Stimulated activated CD8-positive, alpha-beta memory T cell treated with anti-CD3 and anti-CD28 coated beads, Interleukin-12 subunit alpha, Interleukin-12 subunit beta, amount 100 ng/mL, for 24 hours (primary cell): Measurements from ENCODE around the gene RANGAP1.
"Not testable (repeated sequence)": the region's sequence is repeated elsewhere in the genome, so short reads cannot be mapped to it uniquely, and the experiment has no call there.

Experiments
- DNase-seq: peaks from one replicate; pipeline ENCODE4 v3.0.0-alpha.2; 2020; ENCODE audit errors: extremely low read depth

The RANGAP1 gene

DNA sequence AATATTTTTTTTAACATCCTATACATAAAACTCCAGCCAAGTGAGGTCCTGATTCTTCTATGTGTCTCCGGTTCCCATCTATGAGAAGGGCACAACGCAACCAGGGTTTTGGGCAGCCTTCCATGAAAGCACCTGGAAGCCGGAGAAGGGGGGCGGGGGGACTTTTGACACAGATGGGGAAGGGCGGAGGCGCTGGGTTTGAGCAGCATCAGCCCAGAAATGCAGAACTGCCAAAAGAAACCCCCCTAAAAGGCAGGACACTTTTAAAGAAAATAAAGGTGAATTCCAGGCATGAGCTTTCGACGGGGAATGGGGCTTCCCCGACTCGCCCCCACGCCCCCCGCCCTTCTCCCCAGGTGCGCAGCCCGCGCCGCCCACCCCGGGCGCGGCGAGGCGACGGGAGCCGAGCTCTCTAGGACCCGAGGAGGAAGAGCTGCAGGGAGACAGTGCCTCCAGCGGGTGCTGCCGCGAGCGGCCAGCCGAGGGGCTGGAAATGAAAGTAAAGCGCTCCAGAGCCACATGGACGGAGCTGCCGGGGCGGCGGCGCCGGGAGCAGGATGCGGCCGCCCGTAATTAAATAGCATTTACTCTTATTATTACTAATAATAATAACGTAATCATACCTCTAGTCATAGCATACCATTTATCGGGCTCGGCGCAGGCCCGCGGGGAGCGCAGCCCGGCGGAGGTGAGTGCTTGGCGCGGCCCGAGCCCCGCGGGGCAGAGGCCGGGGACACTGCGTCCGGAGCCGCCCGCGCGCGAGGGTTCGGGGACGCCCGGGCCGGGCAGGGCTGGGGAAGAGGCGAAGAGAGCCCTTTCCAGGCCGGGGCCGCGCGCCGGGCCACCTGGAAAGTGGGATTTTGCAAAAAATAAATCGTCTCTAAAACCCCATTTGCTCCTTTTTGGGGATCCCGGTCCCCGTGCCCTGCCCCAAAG lies 15.4 kb upstream of the RANGAP1 start, which contains the start of gene ZC3H7B:
Gene ZC3H7B (plus strand): TSS at position 441 of the 936 bp plus-strand sequence. CDS start 19,136 bp downstream, outside the sequence.
- peak; percentile 56 for DNase-seq

DNA sequence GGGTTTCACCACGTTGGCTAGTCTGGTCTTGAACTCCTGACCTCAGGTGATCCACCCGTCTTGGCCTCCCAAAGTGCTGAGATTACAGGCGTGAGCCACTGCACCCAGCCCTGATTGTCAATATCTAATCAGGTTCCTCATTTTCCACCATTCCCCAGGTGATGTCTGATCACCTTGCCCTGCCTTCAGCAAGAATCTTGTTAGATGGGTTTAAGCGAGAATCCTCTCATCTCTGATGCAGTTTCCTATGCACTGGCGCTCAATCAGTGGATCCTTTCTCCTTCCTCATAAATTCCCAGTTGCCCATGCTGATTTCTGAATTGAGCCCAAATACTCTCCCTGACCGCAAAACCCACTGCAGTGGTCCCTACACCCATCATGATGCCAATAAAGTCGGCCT lies 14.7 kb upstream of the RANGAP1 start:
- DNase-seq, result no peak

DNA sequence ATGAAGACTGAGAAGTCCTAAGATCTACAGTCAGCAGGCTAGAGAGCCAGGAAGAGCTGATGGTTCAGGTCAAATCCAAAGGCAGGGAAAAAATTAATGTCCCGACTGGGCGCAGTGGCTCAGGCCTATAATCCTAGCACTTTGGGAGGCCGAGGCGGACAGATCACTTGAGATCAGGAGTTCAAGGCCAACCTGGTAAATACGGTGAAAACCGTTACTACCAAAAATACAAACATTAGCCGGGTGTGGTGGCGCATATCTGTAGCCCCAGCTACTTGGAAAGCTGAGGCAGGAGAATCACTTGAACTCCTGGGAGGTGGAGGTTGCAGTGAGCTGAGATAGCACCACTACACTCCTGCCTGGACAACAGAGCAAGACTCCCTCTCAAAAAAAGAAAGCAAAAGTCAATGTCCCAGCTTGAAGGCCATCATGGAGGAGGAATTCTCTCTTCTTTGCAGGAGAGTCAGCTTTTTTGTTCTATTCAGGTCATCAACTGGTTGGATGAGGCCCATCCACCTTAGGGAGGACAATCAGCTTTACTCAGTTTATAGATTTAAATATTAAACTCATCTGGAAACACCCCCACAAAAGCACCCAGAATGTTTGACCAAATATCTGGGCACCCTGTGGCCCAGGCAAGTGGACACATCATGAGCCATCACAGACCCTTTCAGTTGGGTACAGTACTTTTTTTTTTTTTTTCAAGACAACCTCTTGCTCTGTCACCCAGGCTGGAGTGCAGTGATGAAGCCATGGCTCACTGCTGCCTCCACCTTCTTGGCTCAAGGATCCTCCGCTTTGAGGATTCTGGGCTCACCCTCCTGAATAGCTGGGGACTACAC lies 11.1 kb upstream of the RANGAP1 start:
- DNase-seq, result no peak

DNA sequence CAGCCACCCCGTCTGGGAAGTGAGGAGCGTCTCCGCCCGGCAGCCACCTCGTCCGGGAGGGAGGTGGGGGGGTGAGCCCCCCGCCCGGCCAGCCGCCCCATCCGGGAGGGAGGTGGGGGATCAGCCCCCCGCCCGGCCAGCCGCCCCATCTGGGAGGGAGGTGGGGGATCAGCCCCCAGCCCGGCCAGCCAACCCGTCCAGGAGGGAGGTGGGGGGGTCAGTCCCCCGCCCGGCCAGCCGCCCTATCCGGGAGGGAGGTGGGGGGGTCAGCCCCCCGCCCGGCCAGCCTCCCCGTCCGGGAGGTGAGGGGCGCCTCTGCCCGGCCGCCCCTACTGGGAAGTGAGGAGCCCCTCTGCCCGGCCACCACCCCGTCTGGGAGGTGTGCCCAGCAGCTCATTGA lies 8.8 kb upstream of the RANGAP1 start:
- not testable (repeated sequence) for DNase-seq

DNA sequence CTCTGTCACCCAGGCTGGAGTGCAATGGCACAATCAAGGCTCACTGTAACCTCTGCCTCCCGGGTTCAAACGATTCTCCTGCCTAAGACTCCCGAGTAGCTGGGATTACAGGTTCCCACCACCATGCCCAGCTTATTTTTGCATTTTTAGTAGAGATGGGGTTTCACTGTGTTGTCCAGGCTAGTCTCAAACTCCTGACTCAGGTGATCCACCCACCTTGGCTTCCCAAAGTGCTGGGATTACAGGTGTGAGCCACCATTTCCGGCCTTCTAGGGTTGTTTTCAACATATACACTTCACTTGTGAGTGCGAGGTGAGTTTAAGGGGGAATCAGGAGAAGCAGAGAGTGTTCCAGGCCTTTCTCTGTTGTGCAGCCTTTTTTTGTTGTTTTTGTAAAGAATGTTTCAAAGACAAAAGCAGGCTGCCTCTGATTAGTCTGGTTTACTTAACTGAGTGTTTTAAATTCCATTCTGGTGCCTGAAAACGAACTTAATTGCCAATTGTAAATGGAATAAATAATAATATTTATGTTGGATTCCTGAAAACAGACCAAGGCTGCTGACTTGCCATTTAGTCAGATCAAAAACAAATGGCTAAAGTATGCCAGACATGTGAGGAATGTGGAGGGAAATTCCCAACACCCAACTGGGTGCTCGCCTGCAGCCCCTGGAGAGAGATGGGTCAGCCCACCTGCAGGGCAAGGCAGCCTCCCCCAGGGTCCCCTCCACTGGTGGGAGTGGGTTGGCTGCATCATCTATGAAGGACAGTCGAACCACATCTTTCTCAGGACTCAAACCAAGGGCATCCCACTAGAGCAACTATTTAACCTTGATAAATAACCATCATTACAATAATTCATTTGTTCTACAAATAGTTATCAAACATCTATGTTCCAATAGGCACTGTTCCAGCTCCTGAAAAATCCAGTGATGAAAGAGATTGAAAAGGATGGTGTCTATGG lies 4.6 kb upstream of the RANGAP1 start:
- no peak for DNase-seq

GRCh38 chr22:41289671-41290070 lies 3.7 kb upstream of the RANGAP1 start:
- DNase-seq, result no peak

DNA sequence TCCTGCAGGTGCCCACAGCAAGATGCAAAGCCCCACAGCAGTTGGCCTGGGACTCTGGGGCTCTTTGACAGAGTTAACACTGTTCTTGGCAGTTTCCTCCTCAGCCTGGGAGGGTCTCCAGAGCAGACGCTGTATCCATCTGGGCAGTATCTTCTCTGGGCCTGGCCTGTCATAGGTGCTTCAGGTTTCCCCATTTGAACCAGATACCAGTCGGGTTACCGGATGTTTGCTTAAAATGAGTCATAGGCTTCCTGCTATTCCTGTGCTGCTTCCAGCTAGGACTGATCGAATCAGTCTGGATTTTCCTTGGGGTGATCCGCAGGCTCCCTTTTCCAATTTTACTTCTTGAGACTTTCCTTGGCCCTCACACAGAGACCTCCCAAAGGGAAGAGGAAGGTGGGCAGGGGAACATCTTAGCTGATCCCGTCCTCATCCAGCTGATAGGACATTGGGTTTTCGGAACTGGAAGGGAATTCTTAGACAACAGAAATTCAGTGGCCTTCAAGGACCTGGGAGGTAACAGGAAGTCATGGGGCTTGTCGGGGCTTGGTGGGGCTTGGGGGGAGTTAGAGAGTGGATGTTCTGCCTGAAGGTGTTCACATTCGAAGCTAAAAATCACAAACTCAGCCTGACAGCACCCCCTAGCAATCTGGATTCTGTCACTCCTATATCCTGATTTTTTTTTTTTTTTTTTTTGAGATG lies 2.4 kb upstream of the RANGAP1 start:
- no peak for DNase-seq

DNA sequence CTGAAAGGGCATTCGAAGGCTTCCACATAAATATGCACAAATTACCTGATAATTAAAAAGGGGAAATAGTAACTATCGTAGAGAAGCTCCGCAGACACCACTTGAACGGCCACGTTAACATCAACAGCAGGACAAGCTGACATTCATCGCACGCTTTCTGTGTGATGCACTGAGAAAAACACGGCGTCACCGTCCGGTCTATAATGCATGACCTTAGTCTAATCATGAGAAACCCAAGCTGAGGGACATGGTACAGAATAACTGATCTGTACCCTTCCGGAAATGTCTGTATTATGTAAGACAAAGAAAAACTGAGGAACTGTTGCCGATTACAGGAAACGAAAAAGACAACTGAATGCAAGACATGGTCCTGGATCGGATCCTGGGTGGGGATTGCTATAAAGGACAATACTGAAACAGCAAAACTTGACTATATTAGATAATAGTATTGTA lies 678 bp upstream of the RANGAP1 start:
- no peak for DNase-seq

DNA sequence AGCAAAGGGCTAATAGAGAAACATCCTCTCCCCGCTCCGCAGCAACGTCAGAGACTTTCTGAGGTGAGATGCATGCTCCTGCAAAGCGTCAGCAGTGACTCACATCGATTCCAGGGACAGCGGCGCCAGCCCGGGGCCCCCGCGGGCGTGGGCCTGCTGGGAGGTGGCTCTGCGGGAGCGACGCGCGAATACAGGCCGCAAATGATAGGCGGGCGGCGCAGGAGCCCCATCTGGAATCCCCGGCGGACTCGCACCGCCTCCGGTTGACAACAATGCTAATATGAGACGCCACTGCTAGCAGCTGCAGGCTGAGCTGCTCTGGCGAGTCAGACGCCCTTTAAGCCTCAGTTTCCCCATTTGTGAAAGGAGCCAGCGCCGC lies 557 bp downstream of the RANGAP1 start:
- DNase-seq, result peak; percentile 70

GRCh38 chr22:41284465-41284864 lies 1.5 kb downstream of the RANGAP1 start:
- no peak for DNase-seq

- no peak for DNase-seq
These were observed 5.1 kb downstream of the RANGAP1 start for GRCh38 chr22:41280854-41281253.

DNA sequence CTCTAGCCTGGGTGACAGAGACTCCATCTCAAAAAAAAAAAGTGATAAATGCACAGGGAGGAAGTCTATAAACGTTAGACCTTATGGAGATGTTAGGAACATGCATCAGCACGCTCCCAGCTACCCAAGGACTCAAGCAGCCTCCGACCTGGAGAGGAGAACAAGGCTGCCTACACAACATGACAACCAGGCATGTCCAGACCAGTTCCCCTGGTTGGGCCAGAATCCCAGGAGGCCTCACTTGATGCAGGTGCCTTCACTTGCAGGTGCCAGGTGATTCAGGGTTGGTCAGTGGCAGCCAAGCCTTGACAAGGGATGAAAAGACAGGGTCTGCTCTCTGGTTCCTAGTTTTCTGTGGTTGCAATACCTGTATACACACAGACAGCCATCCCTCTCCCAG lies 5.9 kb downstream of the RANGAP1 start:
- no peak for DNase-seq

GRCh38 chr22:41274856-41275255 lies 11.1 kb downstream of the RANGAP1 start:
- DNase-seq, result no peak

GRCh38 chr22:41273128-41273527 lies 12.9 kb downstream of the RANGAP1 start:
- no peak for DNase-seq

- no peak for DNase-seq
These were observed 14.2 kb downstream of the RANGAP1 start for GRCh38 chr22:41271787-41272186.

DNA sequence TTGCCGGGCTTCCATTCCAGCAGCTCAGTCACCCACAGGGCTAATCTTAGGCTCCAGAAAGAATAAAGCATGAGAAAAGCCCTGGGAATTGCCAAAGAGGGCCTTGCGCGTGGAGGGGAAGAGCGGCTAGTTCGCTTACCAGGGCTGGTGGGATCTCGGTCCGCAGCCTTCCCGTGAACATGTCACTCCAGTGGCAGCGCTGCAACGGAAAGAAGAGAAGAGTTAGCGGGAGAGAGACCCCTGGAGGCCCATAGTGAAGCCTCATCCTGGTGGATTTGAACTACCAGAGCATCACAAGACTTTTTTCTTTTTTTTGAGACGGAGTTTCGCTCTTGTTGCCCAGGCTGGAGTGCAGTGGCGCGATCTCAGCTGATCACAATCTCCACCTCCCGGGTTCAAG lies 18.0 kb downstream of the RANGAP1 start:
- DNase-seq, result no peak

- DNase-seq, result no peak
These were observed 21.5 kb downstream of the RANGAP1 start for GRCh38 chr22:41264408-41264941.

GRCh38 chr22:41263704-41264103 lies 22.3 kb downstream of the RANGAP1 start:
- no peak for DNase-seq

DNA sequence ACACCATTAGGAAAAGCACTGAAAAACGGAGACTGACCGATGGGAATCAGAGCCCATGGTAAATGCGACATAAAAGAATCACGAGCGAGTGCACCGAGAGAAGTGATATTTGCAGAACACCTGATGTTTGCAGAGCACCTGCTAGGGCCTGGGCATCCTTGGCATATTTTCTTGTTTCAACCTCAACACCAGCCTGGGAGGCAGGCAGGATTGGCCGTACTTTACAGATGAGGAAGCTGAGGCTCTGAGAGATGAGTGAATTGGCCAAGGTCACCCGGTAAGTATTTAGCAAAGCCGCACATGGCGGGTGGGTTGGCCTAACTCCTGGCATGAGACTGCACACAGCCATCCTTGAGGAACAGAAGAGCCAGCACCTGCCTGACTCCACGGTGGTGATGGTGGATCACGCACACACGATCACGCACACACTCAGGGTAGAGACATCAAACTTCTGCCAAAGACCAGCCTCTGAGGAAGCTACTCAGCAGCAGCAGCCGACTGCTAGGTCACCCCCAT lies 23.7 kb downstream of the RANGAP1 start:
- no peak for DNase-seq

DNA sequence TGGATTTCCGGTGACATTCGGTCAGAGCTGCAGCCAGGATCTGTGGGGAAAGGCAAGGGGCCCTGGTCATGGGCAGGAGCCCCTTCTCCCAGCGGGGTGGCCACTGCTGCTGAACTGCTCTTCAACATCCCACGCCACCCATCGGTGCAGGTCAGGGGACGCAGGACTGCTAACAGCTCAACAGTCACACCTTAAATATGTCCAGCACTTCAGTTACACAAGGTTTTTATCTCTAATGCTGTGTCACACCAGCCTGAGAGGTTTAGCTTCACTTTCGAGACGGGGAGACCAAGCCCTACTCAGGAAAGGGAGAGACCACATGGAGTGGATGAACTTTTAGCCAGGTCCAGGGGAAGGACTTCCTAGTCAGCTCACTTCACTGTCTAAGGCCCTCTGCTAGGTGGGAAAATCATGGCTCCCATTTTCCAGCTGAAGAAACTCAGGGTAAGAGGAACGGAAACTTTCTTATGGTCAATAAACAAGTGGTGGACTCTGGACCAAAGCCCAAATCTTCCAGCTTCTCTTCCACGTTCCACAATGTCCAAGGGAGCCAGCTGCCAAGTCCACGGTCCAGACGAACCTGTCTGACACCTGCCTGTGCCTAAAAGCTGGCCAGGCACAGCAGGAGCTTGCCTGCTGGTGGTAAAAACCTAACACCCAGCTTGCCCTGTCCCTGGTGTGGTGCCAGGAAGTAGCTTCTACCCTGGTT lies 24.3 kb downstream of the RANGAP1 start:
- DNase-seq, result no peak
